ENCODE measurements around the gene SORCS1.

The SORCS1 gene

DNA sequence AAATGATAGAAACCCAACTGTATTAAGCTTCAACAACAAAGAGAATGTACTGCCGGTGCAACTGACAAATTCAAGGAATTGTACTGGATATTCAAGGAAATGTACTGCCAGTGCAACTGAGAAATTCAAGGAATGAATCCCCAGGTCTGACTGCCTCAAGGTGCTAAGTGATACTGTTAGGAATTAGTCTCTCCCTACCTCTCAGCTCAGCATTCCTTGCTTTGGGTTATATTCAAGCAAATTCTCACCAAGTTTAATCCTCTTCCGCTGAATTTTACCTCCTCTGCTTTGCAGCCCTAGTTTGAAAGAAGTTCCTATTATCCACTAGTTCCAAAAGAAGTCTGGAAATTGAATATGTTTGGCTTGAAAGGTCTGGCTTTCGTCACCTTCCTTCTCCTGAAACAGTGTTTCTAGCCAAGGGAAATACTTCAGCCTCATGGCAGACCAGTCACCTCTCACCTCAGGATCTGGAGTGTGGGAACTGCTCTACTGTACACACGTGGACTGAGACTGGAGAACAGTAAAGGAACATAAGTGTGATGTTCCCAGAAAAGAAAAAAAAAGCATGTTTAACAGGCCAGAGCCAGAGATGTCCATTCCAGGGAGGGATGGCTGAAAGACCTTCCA lies 60.4 kb downstream of the SORCS1 start:
- no peak for DNase-seq (ENCODE audit: low spot score)

DNA sequence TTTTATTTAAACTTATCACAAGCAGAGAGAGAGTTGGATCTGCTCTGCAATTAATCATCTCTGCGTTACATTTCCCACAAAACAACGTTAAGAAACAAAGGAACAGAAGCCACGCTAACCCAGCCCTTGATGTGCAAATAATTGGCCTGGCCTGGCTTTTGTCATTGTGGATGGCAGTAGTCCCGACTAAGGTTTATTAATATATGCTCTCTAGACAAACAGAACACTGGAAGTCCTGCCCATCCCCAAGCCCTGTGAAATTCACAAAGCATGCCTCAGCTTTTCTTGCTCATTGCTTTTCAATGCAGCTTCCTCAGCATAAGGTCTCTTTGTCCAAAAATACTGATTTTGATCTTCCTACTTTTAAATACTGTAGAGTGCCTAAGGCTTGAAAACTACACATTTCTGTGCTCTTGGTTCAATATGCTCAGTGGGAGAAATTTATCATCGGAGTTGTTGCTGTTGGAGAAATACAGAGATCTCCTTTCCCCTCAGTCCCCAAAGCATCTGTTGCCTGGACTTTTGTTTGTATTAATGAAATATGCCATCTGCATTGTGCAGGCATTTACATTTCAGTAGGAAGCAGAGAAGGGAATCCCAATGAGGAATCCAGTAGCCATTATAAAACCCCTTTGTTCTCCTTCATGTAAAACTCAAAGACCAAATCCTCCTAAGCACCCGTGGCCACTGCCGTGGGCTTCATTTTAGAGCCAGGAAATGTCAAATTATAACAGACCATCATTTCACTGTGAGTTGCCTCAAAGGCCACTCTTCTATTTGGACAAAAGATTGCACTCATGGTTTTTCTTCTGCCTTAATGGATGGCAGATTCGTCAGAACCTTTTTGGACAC lies 61.1 kb downstream of the SORCS1 start:
- DNase-seq (ENCODE audit: low spot score), result no peak

DNA sequence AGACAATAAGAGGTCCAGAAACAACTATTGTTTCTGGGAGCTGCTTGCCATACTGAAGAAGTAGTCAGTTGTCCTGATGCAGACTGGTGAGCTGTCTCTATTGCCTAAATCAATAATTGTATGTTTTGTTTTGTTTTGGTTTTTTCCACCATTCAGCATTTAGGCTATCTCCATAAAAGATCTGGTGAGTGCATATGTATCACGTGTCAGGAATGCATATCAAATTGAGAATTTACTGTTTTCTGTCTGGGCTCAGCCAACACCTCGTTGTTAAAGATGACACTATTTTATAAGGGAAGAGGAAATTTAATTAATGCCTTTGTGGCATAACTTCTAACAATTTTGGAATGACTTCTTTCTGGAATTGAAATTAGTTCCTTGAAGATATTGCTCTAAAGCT lies 66.2 kb downstream of the SORCS1 start:
- DNase-seq (ENCODE audit: low spot score), result no peak

DNA sequence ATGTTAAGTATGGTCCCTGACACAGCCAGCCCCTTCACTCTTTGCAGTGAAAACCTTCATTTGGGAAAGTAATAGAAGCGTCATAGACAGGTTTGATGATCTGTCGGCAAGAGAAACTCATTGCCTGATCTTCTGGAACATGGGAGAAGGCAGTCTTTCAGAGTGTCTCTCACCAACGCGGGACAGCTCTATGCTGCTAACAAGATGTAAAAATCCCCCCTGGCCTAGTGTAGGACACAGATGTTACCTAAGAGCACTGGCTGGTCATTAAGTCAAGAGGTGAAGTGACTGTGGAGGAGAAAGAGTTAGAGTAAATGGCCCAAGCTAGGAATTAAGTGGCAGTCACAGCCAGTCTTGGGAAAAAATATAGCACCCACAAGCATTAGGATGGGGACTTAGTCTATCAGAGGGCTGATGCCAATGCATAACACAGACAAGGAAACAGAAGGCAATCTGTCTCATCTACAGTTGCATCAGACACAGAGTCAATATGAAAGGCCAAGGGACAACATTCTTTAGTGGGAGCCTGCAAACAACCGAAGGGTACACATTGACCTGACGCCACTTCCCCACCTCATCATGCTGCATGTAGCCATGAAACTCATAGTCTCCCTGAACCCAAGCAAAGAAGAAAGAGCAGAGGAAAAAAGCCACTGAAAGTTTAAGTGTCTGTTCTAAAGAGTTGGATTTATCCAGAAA lies 69.5 kb downstream of the SORCS1 start:
- no peak for DNase-seq (ENCODE audit: low spot score)

DNA sequence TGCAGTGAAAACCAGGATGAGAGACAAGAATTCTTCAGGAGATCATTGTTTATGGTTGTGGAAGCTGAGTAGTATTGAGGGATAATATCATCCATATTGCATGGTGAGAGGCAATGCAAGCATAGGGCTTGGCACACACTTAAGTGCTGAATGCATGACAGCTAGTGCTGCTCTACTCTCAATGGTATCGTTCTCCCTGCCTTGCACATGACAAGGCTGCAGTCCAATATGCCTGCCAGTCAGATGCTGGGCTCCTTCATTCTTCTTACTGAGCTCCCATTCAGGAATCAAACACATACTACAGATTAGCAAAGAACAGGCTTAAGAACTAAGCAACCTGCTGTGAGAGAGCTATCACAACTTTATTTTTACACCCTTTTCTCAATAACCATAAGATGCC lies 72.2 kb downstream of the SORCS1 start:
- no peak for DNase-seq (ENCODE audit: low spot score)

DNA sequence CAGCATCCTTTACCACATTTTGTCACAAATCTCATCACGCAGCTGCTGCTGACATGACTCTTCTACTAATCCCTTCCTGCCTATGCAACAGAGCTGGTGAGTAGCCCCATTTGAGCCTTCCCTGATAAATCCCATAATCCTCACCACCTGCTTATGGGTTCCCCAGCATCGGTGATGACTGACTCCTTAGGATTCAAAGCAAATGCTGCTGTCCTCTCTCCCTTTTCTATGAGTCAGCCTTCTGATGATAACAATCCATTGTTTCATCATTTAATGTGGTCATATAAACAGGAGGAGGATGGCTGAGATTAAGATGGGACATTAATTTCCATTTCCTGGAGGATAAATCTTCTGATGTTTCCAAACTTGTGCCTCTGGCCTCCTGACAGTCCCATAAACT lies 73.4 kb downstream of the SORCS1 start:
- no peak for DNase-seq (ENCODE audit: low spot score)

DNA sequence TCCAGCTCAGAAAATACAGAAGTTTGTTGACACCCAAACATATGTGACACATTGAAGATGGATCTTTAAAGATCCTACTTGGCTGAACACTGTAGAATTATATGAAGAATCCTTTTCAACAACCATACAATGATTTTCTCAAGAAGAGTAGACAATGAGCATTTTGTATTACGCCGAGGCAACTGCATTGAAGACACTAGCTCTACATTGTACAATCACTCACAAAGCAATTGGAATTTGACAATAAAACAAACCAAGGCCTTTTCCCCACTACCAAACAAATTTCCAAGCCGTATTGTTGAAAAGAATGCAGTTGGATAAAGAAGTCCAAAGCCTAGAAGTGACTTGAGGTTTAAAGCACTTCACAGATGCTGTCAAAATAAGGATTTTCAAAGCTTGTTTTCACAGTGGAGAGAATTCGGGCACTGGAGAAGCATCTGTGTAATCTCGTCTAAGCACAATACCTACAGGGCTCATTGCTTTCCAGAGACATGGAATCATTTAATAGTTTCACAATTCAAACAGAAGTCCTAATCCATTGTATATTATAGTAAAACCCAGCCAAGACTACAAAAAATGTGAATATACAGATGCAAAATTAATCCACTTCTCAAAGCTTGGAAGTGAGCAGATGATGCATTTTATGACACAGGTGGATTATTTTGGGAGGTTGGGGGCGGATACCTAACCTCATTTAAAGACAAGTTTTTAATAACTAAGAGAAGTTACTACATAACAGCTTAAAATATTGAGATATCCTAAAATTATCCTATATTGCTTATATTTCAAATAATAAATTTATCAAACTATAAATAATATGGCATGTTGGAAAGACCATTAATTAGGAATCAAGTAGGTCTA lies 78.6 kb downstream of the SORCS1 start:
- DNase-seq (ENCODE audit: low spot score), result no peak

DNA sequence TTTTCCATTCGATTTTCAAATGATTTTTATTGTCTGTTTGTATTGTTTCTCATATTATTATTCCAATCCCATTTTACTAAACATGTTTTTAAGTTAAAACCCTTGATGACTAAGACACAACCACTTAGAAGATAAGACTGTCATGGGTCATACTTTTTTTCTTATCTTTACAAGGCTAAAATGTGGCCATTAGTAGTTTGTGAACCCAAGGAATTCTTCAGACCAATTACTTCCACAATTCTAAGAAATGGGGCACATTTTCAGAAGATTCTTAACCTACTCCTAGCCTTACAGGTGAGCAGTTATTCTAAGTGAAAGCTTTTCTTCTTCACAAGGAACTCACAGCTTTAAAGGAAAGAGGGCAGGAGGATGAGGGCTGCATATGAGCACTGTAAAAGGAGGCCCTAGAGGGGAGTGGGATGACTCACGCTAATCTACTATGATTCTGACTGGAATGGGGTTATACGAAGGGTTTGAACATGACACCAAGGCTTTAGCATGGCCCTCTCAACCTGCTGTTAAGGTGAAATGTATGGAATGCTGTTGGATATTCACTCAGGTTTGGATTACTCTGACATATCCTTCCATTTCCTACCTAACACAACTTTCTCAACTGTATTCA lies 81.0 kb downstream of the SORCS1 start:
- DNase-seq (ENCODE audit: low spot score), result no peak

DNA sequence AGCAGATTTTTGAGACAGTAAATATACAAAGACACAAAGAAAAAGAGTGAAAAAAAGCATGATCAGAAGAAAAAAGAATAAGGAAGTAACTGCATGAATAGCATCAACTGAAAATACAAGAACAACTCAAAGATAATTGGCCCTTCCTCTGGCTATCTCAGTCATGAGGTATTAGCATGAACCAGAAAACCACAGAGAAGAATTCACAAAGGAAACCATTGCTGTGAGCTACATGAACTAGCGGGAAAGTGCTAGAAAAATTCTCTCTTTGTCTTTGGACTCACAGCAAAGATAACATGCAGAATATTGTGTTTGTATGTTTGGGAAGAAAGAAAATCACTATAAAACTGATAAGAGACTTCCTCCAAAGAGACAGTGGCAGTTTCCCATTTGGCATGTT lies 82.9 kb downstream of the SORCS1 start:
- DNase-seq (ENCODE audit: low spot score), result no peak

DNA sequence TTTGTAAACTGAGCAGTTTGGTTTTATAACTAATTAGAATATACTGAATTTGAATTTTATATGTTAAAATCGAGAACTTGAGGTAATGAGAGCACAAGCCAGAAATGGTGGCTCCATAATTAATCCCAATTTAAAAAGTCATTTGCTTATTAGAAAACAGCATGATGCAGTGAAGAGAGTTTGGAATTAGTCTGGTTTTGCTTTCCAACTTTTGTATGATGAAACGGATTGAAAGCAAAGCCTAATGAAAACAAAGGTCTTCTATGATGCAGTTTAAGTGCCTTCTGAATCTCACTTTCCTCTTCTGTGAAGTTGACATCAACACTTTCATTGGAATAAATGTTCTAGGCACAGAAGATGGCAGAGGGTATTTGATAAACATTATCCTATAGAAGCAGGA lies 89.4 kb downstream of the SORCS1 start:
- no peak for DNase-seq (ENCODE audit: low spot score)

GRCh38 chr10:107072786-107073185 lies 91.7 kb downstream of the SORCS1 start:
- no peak for DNase-seq (ENCODE audit: low spot score)

DNA sequence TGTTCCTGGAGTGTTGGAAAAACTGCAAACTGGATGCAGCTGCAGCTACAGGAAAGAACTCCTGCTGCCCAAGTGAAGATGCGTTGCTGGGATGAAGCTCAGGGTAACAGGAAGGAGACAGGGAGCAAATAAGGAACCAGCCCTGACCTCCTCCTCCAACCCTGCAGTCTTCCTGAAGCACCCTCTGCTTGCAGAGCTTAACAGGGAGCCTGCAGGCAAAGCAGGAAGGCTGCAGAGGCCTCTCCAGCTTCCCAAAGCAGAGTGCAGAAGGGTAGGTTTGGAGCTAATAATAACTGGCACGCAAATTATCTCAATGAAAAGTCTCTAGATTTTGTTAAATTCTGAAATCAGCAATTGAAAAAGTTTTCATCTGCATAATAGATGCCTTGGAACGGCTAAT lies 92.5 kb downstream of the SORCS1 start:
- DNase-seq (ENCODE audit: low spot score), result no peak

DNA sequence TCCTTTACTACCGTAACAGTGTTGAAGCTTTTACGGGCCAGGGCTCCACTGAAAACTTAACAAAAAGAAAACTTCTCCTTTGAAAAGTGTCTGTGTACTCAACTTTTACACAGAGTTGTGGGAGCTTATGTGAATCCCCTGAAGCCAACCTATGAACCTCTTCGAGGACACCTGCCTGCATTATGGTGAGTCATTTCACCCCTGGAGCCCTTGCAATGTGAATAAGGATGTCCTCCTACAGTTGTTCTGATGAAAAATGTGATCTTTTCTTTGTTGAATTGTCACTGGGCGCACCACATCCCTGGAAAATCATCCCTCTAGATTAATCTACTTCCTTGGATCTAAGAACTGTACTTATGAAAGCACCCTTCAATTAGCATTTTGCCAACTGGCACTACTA lies 93.2 kb downstream of the SORCS1 start:
- DNase-seq (ENCODE audit: low spot score), result no peak

DNA sequence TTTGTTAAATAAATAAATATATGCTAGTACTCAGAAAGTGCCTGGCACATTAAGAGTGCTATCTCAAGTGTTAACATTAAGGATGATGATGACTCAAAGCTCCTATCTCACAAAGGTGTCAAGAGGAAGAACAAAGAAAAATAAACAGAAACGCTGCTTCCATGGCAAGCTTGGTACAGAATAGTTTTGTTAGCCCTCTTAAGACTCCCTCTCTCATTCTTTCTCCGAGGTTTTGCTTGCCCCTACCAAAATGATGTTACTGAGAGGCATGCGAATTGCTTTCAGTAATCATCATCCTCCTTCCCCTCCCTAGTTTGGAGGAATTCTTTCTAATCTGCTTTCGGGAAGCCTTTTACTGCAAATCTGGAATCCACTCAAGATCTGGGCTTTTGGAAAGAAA lies 96.7 kb downstream of the SORCS1 start:
- DNase-seq (ENCODE audit: low spot score), result no peak

DNA sequence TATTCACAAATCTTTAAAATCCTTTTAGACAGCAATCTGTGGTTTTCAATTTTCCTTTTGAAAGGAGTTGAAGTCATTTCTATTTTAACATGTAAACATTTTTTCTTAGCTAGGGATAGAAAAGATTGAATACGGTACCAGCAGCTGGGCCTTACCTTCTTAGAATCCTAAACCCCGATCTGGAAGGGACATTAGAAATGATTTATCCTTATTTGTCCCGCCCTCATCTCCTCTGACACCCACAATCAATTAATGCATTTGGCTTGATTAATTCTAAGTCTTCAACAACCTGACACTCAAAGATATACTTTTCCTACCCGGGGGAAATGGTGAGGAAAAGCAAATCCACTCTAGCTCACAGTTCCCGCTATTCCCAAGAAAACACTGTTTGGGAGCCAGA lies 100.4 kb downstream of the SORCS1 start:
- no peak for DNase-seq (ENCODE audit: low spot score)

DNA sequence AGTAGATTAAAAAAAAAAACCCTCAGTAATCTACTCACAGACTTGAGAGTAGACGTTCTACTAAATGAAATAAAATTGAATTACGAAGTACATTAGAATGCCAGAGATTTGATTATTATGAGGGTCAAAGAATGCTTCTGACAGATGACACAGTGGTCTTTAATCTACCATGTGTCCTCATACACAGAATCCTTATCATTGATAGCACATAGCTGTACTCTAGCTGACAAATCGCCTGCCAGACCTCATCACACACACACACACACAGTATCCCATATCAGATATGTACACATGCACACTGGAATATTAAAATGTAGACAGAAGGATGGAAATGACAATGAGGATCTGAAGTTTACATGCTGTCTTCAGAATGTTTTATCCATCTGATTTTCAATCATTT lies 104.6 kb downstream of the SORCS1 start:
- DNase-seq (ENCODE audit: low spot score), result no peak

DNA sequence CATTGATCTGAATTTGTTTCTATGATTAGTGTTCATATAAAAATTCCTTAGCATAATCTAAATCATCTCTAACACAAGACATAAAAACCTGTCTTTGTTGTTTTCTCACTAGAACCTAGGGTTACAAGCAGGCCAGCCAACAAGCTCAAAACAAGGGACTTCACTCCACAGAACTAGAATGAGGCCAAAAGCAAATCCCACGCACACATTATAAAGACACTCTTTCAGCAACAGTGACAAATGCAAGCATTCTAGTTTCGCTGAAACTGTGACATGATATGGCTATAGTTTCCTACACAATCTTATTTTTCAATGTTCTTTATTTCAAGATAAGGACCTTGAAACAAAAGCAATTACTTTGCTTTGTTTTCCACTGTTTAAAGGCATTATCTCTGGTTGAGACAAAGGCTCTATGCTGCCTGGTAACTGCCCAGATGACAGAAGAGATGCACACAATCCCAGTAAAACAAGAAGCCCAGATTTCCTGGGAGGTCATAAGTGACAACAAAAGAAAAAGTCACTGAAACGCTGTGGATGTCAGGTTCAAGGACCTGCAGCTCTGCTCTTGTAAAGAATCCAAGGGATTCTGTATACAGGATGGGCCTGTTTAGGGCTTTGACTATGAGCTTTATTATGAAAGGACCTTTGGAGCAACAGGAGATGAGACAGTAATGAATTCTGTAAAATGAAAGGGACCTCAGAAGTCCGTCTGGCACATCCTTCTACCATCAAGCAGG lies 105.3 kb downstream of the SORCS1 start:
- no peak for DNase-seq (ENCODE audit: low spot score)

GRCh38 chr10:107058331-107058730 lies 106.2 kb downstream of the SORCS1 start:
- DNase-seq (ENCODE audit: low spot score), result no peak

DNA sequence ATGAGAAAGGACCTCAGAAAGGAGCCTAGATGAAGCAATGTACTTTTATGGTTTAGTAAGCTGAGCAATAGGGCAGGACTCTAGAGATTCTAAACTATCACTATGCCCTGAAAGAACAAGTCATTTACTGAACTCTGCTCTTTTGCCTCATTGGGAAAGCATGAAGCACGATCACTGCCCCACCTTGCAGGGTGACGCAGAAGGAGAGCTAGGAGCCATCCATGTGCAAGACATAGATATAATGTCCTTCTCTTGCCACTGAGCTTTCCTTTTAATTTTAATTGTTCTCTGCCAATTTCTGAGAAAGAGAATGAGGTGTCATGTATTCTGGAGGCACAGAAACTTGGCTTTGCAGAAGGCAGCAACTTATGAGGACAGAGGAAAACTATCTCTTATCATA lies 108.3 kb downstream of the SORCS1 start:
- no peak for DNase-seq (ENCODE audit: low spot score)

GRCh38 chr10:107054469-107055156 lies 109.9 kb downstream of the SORCS1 start:
- no peak for DNase-seq (ENCODE audit: low spot score)

GRCh38 chr10:107051769-107052168 lies 112.7 kb downstream of the SORCS1 start:
- DNase-seq (ENCODE audit: low spot score), result no peak
